IMR-90 (cell line): Measurements from ENCODE around the gene PTGES. TPM values are rescaled to one million over a fixed set of nuclear protein-coding genes. Genes with fewer than 3 reads are reported as not detected.

Experiments
- ATAC-seq: fragments of 200-7000 bp; cut with Tn5 transposase; 2 replicates; pipeline ENCODE4 v1.9.1; 2020; ENCODE audit warnings: low read depth, mild to moderate bottlenecking, moderate library complexity
- BruUV-seq: library from RNA; stranded (reverse); fragments of 400-500 nt; replicated peaks from 2 replicates; lab custom pipeline; 2021; lab: Mats Ljungman, UMichigan
- CTCF ChIA-PET: fragments of 300-600 bp; formaldehyde crosslinking; extraction: SDS; loops from one replicate; lab custom pipeline; 2021; ENCODE audit warnings: antibody characterized with exemption; lab: Yijun Ruan, JAX
- POLR2A ChIA-PET: fragments of 300-600 bp; sonication (Branson Sonifier 250); formaldehyde crosslinking; loops from one replicate; lab custom pipeline; 2022; ENCODE audit warnings: antibody characterized with exemption; ENCODE audit not compliant: unreplicated experiment; lab: Charles Lee
- DNase-seq: peaks from one replicate; pipeline ENCODE4 v3.0.0; 2013
- H2AFZ ChIP-seq: replicated peaks from 2 replicates; pipeline ENCODE3; 2013; ENCODE audit warnings: low read length, mild to moderate bottlenecking; ENCODE audit not compliant: poor library complexity
- H2AK5ac ChIP-seq: 2 replicates; pipeline ENCODE4 v1.6.1; 2013; ENCODE audit warnings: low read depth, low read length, inconsistent platforms
- H2AK9ac ChIP-seq: replicated peaks from 2 replicates; pipeline ENCODE3; 2013; ENCODE audit warnings: mild to moderate bottlenecking, low read depth, low read length, moderate library complexity; ENCODE audit not compliant: poor library complexity
- H2BK120ac ChIP-seq: 2 replicates; pipeline ENCODE4 v1.6.1; 2013; ENCODE audit warnings: low read depth, low read length, inconsistent platforms
- H2BK15ac ChIP-seq: 3 replicates; pipeline ENCODE4 v1.6.1; 2013; ENCODE audit warnings: low read depth, low read length, inconsistent platforms
- H2BK20ac ChIP-seq: 2 replicates; pipeline ENCODE4 v1.6.1; 2013; ENCODE audit warnings: low read depth, mild to moderate bottlenecking, inconsistent platforms, low read length, moderate library complexity
- H2BK5ac ChIP-seq: 2 replicates; pipeline ENCODE4 v1.6.1; 2013; ENCODE audit warnings: mild to moderate bottlenecking, low read depth, low read length, inconsistent platforms; ENCODE audit not compliant: poor library complexity, severe bottlenecking
- H3K14ac ChIP-seq: replicated peaks from 2 replicates; pipeline ENCODE4 v1.6.1; 2013; ENCODE audit warnings: low read depth, low read length, inconsistent platforms
- H3K18ac ChIP-seq: 2 replicates; pipeline ENCODE4 v1.6.1; 2013; ENCODE audit warnings: low read depth, low read length, control low read depth
- H3K23ac ChIP-seq: 2 replicates; pipeline ENCODE4 v1.6.1; 2013; ENCODE audit warnings: low read depth, low read length, inconsistent platforms
- H3K27ac ChIP-seq: 2 replicates; pipeline ENCODE4 v1.5.1; 2013; ENCODE audit warnings: mild to moderate bottlenecking, control low read depth, low read length; ENCODE audit not compliant: insufficient read depth
- H3K27me3 ChIP-seq: 2 replicates; pipeline ENCODE4 v1.6.1; 2013; ENCODE audit warnings: low read length; ENCODE audit not compliant: control insufficient read depth, insufficient read depth
- H3K36me3 ChIP-seq: 2 replicates; pipeline ENCODE4 v1.6.1; 2013; ENCODE audit warnings: low read length, mixed read lengths; ENCODE audit not compliant: control insufficient read depth, insufficient read depth
- H3K4ac ChIP-seq: 2 replicates; pipeline ENCODE4 v1.6.1; 2013; ENCODE audit warnings: low read depth, low read length, inconsistent platforms
- H3K4me1 ChIP-seq: 2 replicates; pipeline ENCODE4 v1.6.1; 2013; ENCODE audit warnings: low read length, mixed read lengths; ENCODE audit not compliant: control insufficient read depth, insufficient read depth
- H3K4me2 ChIP-seq: 2 replicates; pipeline ENCODE4 v1.6.1; 2013; ENCODE audit warnings: low read depth, mild to moderate bottlenecking, control low read depth, low read length, moderate library complexity
- H3K4me3 ChIP-seq: 2 replicates; pipeline ENCODE4 v1.5.1; 2013; ENCODE audit warnings: low read depth, mild to moderate bottlenecking, control low read depth, low read length, moderate library complexity; ENCODE audit not compliant: insufficient read depth
- H3K56ac ChIP-seq: 2 replicates; pipeline ENCODE4 v1.6.1; 2013; ENCODE audit warnings: low read length, inconsistent platforms; ENCODE audit not compliant: insufficient read depth; ENCODE audit errors: extremely low read depth
- H3K79me1 ChIP-seq, 2 experiments: 2 replicates each; pipeline ENCODE4 v1.6.1; 2013; ENCODE audit warnings: low read length in 2 of 2, inconsistent platforms in 1 of 2, low read depth in 1 of 2
- H3K9ac ChIP-seq: 2 replicates; pipeline ENCODE4 v1.6.1; 2013; ENCODE audit warnings: low read depth, low read length, control low read depth
- H3K9me1 ChIP-seq: 2 replicates; pipeline ENCODE4 v1.6.1; 2013; ENCODE audit warnings: low read length, inconsistent platforms; ENCODE audit not compliant: insufficient read depth
- H3K9me3 ChIP-seq: 2 replicates; pipeline ENCODE4 v1.6.1; 2013; ENCODE audit warnings: low read length; ENCODE audit not compliant: control insufficient read depth, insufficient read depth
- H4K20me1 ChIP-seq: 2 replicates; pipeline ENCODE4 v1.6.1; 2013; ENCODE audit warnings: low read length, inconsistent platforms; ENCODE audit not compliant: insufficient read depth
- H4K5ac ChIP-seq: 2 replicates; pipeline ENCODE4 v1.6.1; 2013; ENCODE audit warnings: mild to moderate bottlenecking, low read depth, low read length, control low read depth
- H4K8ac ChIP-seq, 2 experiments: 2 replicates each; pipeline ENCODE4 v1.6.1; 2013; ENCODE audit warnings: low read depth in 2 of 2, low read length in 2 of 2, control low read depth in 1 of 2, inconsistent platforms in 1 of 2
- H4K91ac ChIP-seq: 2 replicates; pipeline ENCODE4 v1.6.1; 2013; ENCODE audit warnings: low read depth, low read length, inconsistent platforms; ENCODE audit not compliant: insufficient read depth
- MAZ ChIP-seq: IDR thresholded peaks from 2 replicates; pipeline ENCODE4 v1.6.1; 2012; ENCODE audit warnings: low read depth, mild to moderate bottlenecking, low read length, improper control_type of control experiment, moderate library complexity, borderline replicate concordance
- NFE2L2 ChIP-seq: fragments of 150-350 bp; IDR thresholded peaks from 2 replicates; pipeline ENCODE4 v1.6.1; 2016; ENCODE audit warnings: low read depth, mild to moderate bottlenecking, low read length
- RAD21 ChIP-seq: IDR thresholded peaks from 2 replicates; pipeline ENCODE4 v1.6.1; 2012; ENCODE audit warnings: low read length, improper control_type of control experiment
- SMC3 ChIP-seq: fragments of 150-350 bp; IDR thresholded peaks from 2 replicates; pipeline ENCODE4 v1.6.1; 2016; ENCODE audit warnings: low read depth, mild to moderate bottlenecking, antibody characterized with exemption, low read length, moderate library complexity
- WGBS, 2 experiments: methylation state at CpG; one replicate each; pipeline versions ENCODE4 v1.1.5 to v1.1.7; 2013; ENCODE audit warnings: missing lambda C conversion rate in 2 of 2; ENCODE audit not compliant: insufficient read length in 1 of 2; ENCODE audit errors: extremely low coverage in 2 of 2; 5-methylcytosine and 5-hydroxymethylcytosine counted together
- dilution Hi-C: fragments of 300-500 bp; cut with HindIII; formaldehyde crosslinking; loops from one replicate; pipeline ENCODE4 v1.14.3; 2018; ENCODE audit warnings: low sequenced_read_pairs; ENCODE audit not compliant: unreplicated experiment
- in situ Hi-C: fragments of 300-500 bp; cut with MboI; formaldehyde crosslinking; loops from 3 replicates; pipeline ENCODE4 v1.14.3; 2019; ENCODE audit warnings: low sequenced_read_pairs, inconsistent platforms, mixed read lengths
- intact Hi-C: fragments of 100-400 bp; cut with micrococcal nuclease; formaldehyde crosslinking; loops from 2 replicates; pipeline ENCODE4 v1.10.0; 2022
- polyA plus RNA-seq, 3 experiments: library from polyadenylated mRNA; depleted of rRNA; stranded (reverse); fragments of >200 nt; gene quantifications; 2 replicates each; pipeline ENCODE4 v1.2.3, GENCODE V29; 2012; ENCODE audit warnings: low replicate concordance in 1 of 3
- total RNA-seq: library from RNA; depleted of rRNA; stranded (reverse); fragments of >200 nt; gene quantifications from 2 replicates; pipeline ENCODE4 v1.2.3, GENCODE V29; 2012

PTGES gene
- total and polyA plus RNA-seq, 2 of the 4 experiments (the other 2 are of a cell fraction) = 3.2 to 6.3 TPM

DNA sequence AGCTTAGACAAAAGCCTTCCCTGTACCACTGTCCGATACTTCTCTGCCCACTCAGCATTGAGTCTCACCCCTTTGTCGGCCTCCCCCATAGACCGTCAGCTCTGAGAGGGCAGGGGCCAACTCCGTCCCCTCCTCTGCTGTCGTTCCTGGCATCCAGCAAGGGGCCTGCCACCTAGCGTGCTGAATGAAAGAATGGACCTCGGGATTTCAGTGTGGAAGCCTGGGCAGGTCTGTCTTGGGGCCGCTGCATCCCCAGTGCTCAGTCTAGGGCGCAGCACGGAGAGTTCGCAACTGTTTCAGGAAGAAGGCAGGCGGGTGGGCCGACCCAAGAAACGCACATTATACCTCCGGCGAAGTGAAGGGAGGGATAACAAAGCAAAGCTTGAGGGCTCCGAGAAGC lies 48.7 kb upstream of the PTGES start:
- Histone ChIP-seq H2BK120ac (no peak overlapping the region), H3K56ac (no peak overlapping the region), H4K8ac (no peak overlapping the region), H3K79me1 (peaks cover 17 to 25% of the 10 kb centered on the region in 2 experiments; a peak in 3 of 4 replicates), H3K18ac (no peak overlapping the region), H4K20me1 (no peaks in the 10 kb centered on the region), H4K91ac (no peak overlapping the region), H3K23ac (no peak overlapping the region), H2BK5ac (no peak overlapping the region), H4K5ac (no peak overlapping the region), H3K4me1 (peaks cover 6% of the 10 kb centered on the region), H2AFZ (peak overlapping the region; percentile 41), H2AK5ac (no peak overlapping the region), H2AK9ac (peak overlapping the region; percentile 50), H3K14ac (no peak overlapping the region), H2BK15ac (no peak overlapping the region), H3K9me1 (peaks cover 3% of the 10 kb centered on the region; the same call in 1 of the 2 replicates), H3K27ac (no peak overlapping the region), H3K4me3 (no peak overlapping the region), H3K9me3 (no peaks in the 10 kb centered on the region), H3K9ac (no peak overlapping the region), H3K36me3 (peaks cover 3% of the 10 kb centered on the region; the same call in 1 of the 2 replicates), H3K27me3 (no peaks in the 10 kb centered on the region; the same call in 1 of the 2 replicates), H3K4ac (no peak overlapping the region), H3K4me2 (no peak overlapping the region), H2BK20ac (no peak overlapping the region)
- POLR2A ChIA-PET = no interaction called here
- no peak for DNase-seq
- 78% methylated on average over 5 of the region's 17 CpGs; no CpG with 5 or more reads in 1 of the 2 experiments for WGBS, 2 experiments
- TF ChIP-seq RAD21 (no peak), SMC3 (no peak), MAZ (no peak), NFE2L2 (no peak)
- ATAC-seq = no peak
- no TSS peak for BruUV-seq
- CTCF ChIA-PET = no interaction called here
- intact Hi-C loops (no loop called here), in situ Hi-C loops (no loop called here), dilution Hi-C loops (no loop called here)
